Measurements from ENCODE around the gene PLK4.

DNA sequence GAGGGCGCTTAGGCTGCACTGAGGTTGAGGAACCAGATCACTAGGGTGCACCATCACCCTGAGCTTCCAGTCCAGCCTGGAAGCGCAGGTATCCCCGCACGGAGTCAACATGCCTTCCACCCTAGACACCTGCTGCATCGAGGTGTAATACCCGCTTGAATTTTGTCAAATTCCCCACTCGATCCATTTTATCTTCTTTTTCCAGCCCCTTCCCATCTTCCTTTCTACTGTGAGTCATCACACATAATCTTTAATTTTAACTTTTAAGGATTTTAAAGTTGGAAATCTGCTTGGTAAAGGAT, 821 bp downstream of the PLK4 start:
- TF ChIP-seq, protein P1, sequence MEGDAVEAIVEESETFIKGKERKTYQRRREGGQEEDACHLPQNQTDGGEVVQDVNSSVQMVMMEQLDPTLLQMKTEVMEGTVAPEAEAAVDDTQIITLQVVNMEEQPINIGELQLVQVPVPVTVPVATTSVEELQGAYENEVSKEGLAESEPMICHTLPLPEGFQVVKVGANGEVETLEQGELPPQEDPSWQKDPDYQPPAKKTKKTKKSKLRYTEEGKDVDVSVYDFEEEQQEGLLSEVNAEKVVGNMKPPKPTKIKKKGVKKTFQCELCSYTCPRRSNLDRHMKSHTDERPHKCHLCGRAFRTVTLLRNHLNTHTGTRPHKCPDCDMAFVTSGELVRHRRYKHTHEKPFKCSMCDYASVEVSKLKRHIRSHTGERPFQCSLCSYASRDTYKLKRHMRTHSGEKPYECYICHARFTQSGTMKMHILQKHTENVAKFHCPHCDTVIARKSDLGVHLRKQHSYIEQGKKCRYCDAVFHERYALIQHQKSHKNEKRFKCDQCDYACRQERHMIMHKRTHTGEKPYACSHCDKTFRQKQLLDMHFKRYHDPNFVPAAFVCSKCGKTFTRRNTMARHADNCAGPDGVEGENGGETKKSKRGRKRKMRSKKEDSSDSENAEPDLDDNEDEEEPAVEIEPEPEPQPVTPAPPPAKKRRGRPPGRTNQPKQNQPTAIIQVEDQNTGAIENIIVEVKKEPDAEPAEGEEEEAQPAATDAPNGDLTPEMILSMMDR (IDR thresholded peaks at IDR 0.05), result no peak
- no peak for TF ChIP-seq EP300 (IDR thresholded peaks at IDR 0.05)
- no peak for TF ChIP-seq POLR2A (IDR thresholded peaks at IDR 0.05)
- no peak for TF ChIP-seq POLR2AphosphoS5 (IDR thresholded peaks at IDR 0.05)

All from stomach (tissue), 4 donors.